Mononuclear cell (primary cell): ENCODE data around the gene TRMT1. TPM values are rescaled to one million over a fixed set of nuclear protein-coding genes. Genes with fewer than 3 reads are reported as not detected.
"Not testable (repeated sequence)": the region's sequence is repeated elsewhere in the genome, so short reads cannot be mapped to it uniquely, and the experiment has no call there.

ENCODE experiments used
- H3K27me3 ChIP-seq: 2 replicates; pipeline ENCODE4 v1.6.0; 2011; ENCODE audit warnings: low read length, control low read depth; ENCODE audit not compliant: insufficient read depth
- H3K4me1 ChIP-seq: 2 replicates; pipeline ENCODE4 v1.5.1; 2011; ENCODE audit warnings: mild to moderate bottlenecking, low read length, control low read depth; ENCODE audit not compliant: insufficient read depth
- H3K4me3 ChIP-seq: 2 replicates; pipeline ENCODE4 v1.5.1; 2011; ENCODE audit warnings: mild to moderate bottlenecking, low read length, moderate library complexity
- H3K9me3 ChIP-seq: 2 replicates; pipeline ENCODE4 v1.5.1; 2011; ENCODE audit warnings: low read depth, mild to moderate bottlenecking, control low read depth, low read length
- total RNA-seq: library from RNA; depleted of rRNA; stranded (reverse); fragments of >200 nt; gene quantifications from one replicate; pipeline ENCODE4 v1.2.3, GENCODE V29; 2012

TRMT1 gene
- total RNA-seq, 1 donor, result 30.7 TPM

DNA sequence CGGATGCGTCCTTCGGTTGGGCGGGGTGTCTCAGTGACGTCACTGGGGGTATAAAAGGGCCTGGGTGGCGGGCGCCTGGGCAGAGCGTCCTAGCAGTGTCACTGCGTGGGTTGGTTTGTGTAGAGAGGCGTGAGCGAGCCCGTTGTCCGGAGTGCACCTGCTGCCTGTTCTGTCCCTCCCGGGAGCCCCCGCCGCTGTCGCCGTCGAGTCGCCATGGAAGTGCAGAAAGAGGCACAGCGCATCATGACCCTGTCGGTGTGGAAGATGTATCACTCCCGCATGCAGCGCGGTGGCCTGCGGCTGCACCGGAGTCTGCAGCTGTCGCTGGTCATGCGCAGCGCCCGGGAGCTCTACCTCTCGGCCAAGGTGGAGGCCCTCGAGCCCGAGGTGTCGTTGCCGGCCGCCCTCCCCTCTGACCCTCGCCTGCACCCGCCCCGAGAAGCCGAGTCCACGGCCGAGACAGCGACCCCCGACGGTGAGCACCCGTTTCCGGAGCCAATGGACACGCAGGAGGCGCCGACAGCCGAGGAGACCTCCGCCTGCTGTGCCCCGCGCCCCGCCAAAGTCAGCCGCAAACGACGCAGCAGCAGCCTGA is 36.5 kb upstream of the TRMT1 start:
- H3K9me3 ChIP-seq, result no peaks in the 10 kb centered on the region
- peak overlapping the region; percentile 100 for H3K4me3 ChIP-seq
- no peaks in the 10 kb centered on the region for H3K27me3 ChIP-seq
- peaks cover 43% of the 10 kb centered on the region for H3K4me1 ChIP-seq

DNA sequence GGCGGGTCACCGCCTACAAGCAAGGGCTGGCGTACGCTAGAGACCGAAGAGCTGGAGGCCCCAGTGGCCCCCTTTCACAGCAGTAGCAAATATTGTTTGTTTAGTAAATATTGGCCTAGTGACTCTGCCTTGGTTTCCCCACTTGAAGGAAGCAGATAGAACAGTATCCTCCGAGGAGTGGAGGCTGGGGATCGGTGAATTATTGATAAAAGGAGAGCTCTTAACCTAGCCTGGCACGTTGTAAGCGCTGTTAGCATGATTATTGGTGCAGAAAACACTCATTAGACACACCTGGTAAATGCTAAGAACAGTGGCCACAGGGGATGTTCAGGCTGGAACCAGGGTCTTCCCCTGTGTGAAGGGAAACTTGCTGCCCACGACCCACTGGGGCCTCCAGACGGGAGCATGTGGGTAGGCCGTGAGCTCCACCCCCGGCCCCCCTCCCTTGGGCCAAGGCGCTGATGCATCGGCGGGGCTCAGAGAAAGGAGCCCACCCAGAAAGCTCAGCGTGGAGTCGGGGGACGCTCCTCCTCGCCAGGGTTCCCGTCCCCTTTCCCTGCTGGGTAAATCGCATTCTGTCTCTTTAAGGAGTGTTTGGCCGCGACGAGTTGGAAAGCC is 35.9 kb upstream of the TRMT1 start:
- Histone ChIP-seq H3K27me3 (no peaks in the 10 kb centered on the region), H3K4me1 (peaks cover 39% of the 10 kb centered on the region), H3K4me3 (peak overlapping the region; percentile 100), H3K9me3 (no peaks in the 10 kb centered on the region)

DNA sequence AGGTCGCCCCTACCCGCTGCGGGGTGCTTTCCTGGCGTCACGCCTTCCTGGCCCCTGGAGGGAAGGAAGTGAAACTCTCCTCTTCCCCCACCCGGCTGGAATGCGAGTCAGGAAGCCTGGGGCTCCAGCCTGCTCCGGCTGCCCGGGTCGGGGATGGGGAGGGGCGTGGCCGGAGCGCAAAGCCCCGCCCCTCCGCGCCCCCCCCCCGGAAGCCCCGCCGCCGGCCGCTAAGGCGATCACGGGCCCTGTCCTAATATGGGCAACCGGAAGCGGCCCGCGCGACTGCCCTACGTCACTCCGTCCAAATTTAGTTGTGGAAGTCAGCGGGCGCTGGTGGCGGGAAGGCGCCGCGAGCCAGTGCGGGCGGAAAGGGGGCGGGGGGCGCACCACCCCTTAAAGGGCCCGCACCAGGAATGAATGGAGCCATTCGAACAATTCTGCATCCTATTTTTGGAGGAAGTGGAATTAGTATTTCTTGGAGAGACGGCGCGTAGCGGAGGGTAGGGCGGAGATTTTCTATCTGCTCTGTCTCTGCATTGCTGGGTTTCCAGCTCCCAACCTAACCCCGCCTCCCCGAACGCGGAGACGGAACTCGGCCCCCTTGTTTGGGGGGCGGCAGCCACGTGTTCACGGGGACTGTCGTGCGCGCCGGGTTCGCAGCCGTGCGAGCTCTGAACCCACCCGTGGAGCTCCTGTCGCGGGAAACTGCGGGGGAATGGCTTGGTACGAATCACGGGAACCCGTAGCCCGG is 35.2 kb upstream of the TRMT1 start:
- H3K4me3 ChIP-seq, result peak overlapping the region; percentile 100
- H3K4me1 ChIP-seq, result peaks cover 39% of the 10 kb centered on the region
- no peaks in the 10 kb centered on the region for H3K9me3 ChIP-seq
- H3K27me3 ChIP-seq, result no peaks in the 10 kb centered on the region

DNA sequence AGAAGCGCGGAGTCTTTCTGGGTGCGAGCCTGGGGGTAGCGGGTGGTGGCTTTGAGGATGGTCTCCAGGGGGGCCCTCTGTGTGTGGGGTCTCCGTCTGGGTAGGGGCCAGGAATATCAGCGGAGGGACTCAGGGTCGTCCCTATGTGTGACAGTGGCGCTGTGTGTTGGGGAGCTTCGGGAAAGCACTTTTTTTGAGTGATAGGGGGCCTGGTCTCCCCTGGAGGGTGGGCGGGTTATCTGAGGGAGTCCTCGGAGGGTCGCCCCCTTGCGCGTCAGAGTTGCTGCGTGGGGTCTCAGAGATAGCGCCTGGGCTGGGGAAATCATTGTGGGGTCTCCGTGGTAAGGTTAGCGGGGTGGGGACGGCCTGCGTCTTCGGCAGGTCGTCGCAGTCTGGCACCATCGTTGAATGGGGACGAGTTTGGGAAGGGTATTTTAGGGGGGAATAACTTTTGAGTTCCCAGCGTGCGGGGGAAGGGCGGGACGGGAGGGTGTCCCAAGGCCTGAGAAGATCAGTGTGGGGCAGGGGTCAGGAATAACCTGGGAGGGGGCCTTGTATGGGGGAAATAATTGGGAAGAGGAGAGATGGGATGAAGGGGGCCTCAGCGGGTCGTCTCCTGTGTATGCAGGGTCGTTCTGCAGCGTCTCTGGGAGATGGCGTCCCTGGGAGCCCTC is 34.5 kb upstream of the TRMT1 start:
- peaks cover 36% of the 10 kb centered on the region for H3K4me1 ChIP-seq
- no peaks in the 10 kb centered on the region for H3K27me3 ChIP-seq
- H3K4me3 ChIP-seq, result peak overlapping the region; percentile 77
- H3K9me3 ChIP-seq, result no peaks in the 10 kb centered on the region

DNA sequence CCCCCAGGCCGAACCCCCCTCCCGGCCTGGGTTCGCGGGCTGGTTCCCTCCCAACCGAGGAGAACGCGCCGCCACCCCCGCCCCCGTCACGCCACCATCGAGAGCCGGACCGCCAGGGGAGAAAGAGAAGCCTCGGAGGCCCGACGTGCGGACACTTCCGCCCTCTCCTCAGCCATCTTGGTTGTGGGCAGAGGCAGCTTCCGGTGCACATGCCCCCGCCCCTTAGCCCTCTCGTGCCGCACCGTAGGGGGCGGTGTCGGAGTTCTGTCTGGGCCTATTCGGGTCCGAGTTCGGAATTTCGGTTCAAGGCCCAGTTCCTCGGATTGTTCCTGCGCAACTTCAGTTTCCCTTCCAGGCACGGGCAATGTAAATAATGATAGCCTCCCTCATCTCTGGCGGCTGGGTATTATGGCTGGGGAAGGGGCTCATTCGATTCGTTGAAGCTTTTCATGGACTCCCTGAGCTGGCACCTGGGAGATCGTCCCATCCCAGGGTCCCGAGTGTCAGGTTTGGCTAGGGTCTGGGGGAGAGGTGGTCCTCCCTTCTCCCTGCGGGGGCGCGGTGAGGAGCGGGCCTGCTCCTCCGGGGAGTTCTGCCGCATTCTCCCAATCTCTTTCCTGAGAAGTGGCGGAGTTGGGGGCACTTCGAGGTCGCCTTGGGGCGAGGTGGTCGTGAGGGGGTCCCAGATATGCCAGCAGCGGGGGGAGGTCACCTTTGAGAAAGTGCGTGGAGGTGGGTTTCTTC is 33.8 kb upstream of the TRMT1 start, which contains the start of the genes IER2 and STX10:
Gene IER2 (plus strand): TSS at position 225 of the 744 bp plus-strand sequence. CDS start 2,776 bp downstream, outside the sequence.
Gene STX10 (minus strand): TSS at position 189 of the 744 bp plus-strand sequence. CDS start 202 bp downstream, outside the sequence.
- H3K4me1 ChIP-seq, result peaks cover 31% of the 10 kb centered on the region
- H3K4me3 ChIP-seq, result peak within 1 kb of the TSS; percentile 77
- no peaks in the 10 kb centered on the region for H3K9me3 ChIP-seq
- H3K27me3 ChIP-seq, result no peaks in the 10 kb centered on the region

DNA sequence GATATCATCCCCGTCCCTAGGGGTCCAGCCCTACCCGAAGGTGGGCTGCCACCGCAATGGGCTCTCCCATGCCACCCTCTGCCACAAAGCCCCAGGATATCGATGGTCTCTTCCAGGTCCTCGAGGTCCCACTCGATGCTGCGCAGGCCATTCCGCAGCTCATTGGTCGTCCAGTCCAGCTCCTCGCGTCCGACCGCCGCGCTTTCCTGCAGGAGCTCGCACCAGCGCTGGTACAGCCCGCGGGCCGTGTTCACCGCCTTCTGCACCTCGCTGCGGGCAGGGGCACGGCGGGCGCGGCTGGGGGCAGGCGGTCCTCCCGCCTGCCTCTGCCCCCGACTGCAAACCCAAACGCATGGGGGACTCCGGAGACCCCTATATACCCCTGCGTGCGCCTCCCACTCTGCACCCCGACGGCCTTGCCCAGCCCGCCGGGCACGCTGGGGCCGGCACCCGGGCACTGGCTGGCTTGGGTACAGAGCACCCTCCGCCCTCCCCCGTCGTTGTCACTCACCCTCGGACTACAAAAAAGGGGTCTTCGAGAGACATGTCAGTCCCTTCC is 33.2 kb upstream of the TRMT1 start:
- peak overlapping the region; percentile 77 for H3K4me3 ChIP-seq
- H3K4me1 ChIP-seq, result peaks cover 31% of the 10 kb centered on the region
- no peaks in the 10 kb centered on the region for H3K27me3 ChIP-seq
- no peaks in the 10 kb centered on the region for H3K9me3 ChIP-seq

DNA sequence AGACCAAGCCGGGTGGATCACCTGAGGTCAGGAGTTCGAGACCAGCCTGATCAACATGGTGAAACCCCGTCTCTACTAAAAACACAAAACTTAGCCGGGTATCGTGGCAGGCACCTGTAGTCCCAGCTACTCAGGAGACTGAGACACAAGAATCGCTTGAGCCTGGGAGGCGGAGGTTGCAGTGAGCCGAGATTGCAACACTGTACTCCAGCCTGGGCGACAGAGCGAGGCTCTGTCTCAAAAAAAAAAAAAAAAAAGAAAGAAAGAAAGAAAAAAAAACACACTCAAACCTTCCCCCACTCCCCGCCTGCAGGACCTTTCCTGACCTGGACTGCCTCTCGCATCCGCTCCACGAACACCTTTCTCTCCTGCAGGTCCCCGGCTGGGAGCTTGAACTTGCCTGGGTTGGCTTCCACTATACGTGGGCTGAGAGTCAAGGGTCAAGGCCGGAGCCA is 32.7 kb upstream of the TRMT1 start:
- not testable (repeated sequence) for H3K9me3 ChIP-seq, H3K27me3 ChIP-seq
- peak overlapping the region; percentile 77 for H3K4me3 ChIP-seq
- H3K4me1 ChIP-seq, result peaks cover 31% of the 10 kb centered on the region

DNA sequence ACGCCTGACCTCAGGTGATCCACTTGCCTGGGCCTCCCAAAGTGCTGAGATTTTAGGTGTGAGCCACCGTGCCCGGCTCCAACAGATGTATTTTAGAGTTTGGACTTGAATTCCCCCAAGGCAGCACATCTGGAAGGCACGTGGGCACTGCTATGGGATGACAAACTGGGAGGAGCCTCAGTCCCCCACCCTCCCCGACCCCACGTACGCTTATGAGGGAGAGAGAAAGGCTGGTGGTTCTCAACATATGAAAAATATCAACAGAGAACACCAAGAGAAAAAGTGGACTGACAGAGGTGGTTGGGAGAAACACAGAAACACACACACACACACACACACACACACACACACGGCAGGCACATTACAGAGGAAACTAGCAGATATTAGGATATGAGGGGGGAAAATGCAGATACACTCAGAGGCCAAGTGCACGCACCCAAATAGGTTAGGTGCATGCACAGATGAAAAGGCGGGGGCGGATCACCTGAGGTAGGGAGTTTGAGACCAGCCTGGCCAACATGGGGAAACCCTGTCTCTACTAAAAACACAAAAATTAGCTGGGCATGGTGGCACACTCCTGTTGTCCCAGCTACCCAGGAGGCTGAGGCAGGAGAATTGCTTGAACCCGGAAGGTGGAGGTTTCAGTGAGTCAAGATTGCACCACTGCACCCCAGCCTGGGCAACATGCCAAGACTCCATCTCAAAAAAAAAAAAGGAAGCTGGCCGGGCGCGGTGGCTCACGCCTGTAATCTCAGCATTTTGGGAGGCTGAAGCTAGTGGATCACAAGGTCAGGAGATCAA is 30.4 kb upstream of the TRMT1 start:
- Histone ChIP-seq H3K27me3 (no peaks in the 10 kb centered on the region), H3K9me3 (no peaks in the 10 kb centered on the region), H3K4me1 (peaks cover 31% of the 10 kb centered on the region), H3K4me3 (no peak overlapping the region)

DNA sequence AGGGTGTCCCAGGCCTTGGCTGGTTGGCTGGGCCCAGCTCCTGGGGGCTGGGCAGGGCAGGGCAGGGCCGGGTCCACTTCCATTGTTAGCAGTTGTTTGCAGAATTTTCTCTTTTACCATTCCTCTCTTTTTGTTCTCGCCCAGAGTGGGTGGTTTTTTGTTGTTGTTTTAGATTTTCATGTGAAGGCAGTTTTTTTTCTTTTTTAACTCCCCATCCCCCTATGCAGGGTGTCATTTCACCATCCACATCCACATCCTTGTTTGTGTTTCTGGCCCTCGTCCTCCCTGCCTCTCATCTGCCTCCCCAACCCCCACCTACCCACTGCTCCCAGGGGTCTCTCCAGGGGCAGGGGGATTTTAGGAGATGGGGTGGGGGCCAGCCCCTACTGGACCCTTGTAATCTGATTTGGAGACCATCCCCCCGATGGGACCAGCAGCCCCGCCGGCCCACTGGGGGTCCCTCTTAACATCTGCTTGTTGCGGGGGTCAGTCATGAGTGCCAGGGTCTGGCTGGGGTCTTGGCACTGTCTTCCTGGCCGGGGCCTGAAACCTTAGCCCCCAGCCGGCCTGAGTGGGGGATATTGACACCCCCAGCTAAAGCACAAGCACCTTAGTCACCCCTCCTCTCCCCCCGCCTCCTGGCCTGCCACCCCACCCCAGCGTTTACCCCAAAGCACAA is 23.2 kb upstream of the TRMT1 start:
- H3K9me3 ChIP-seq, result no peaks in the 10 kb centered on the region
- H3K4me1 ChIP-seq, result no peaks in the 10 kb centered on the region
- no peaks in the 10 kb centered on the region for H3K27me3 ChIP-seq
- H3K4me3 ChIP-seq, result no peak overlapping the region

DNA sequence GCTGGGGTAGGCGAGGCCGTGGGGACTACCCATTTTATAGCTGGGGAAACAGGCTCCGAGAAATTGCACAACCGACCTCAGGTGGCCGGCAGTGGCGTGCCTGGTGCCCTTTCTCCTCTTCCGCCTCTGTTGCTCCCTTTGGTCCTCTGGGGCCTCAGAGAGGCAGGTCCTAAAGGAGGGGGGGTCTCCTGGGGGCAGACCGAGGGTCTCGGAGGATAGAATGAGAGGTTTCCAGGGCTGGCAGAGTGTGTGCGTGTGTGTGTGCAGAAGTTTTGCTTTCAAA is 22.3 kb upstream of the TRMT1 start:
- H3K4me3 ChIP-seq, result no peak overlapping the region
- H3K9me3 ChIP-seq, result no peaks in the 10 kb centered on the region
- peaks cover under 1% of the 10 kb centered on the region for H3K4me1 ChIP-seq
- H3K27me3 ChIP-seq, result no peaks in the 10 kb centered on the region

DNA sequence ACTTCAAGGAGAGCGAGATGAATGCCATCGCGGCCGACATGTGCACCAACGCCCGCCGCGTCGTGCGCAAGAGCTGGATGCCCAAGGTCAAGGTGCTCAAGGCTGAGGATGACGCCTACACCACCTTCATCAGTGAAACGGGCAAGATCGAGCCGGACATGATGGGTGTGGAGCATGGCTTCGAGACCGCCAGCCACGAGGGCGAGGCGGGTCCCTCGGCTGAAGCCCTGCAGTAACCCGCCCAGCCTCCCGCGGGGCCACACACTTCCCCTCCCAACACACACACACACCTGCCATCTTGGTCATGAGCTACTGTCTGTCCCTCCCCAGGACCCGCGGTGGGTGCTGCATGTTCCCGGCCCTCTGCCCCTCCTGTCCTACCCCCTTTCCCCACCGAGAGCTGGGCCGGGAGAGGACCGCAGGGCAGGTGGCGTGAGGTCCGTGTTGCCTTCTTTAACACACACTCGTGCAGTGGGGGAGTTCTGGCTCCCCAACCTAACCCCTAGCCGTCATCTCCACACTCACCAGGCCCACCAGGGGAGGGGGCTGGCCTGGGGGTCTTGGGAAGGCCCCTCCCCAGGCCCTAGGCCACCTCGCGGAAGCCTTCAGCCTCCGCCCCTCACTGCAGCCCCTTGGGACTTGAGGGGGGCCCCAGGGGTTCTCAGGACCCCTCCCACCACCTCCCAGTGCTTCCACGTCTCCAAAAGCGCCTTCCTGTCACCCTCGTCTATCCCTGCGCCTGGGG is 21.8 kb upstream of the TRMT1 start:
- no peaks in the 10 kb centered on the region for H3K27me3 ChIP-seq
- H3K4me1 ChIP-seq, result peaks cover 6% of the 10 kb centered on the region
- no peak overlapping the region for H3K4me3 ChIP-seq
- no peaks in the 10 kb centered on the region for H3K9me3 ChIP-seq

DNA sequence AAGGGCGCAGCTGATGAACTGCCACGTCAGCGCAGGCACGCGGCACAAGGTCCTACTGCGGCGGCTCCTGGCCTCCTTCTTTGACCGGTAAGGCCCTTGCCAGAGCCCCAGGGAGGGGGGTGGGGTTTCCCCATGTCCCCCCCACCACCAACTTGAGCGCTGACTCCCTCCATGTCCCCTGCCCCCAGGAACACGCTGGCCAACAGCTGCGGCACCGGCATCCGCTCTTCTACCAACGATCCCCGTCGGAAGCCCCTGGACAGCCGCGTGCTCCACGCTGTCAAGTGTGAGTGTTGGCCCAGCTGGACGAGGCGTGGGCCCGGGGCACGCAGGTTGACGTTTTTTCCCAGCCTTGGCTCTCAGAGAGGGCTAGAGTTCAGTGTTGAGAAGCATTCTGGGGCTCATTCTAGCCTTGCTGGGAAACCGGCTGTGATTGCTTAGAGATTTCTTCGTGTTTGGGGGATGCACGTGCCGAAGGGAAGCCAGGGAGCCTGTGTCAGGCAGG is 20.8 kb upstream of the TRMT1 start:
- Histone ChIP-seq H3K27me3 (no peaks in the 10 kb centered on the region), H3K9me3 (no peaks in the 10 kb centered on the region)

More for the DNA sequence above, 20.8 kb upstream of the TRMT1 start:
- Histone ChIP-seq H3K4me3 (no peak overlapping the region), H3K4me1 (peaks cover 16% of the 10 kb centered on the region)
